ENCODE results near the gene ADNP. TPM values are rescaled to one million over a fixed set of nuclear protein-coding genes. Genes with fewer than 3 reads are reported as not detected.

ADNP gene
- total RNA-seq, 4 donors from 2014 or later = 40.2 to 57.9 (median 47.4) TPM

GRCh38 chr20:50913690-50914375 lies 17.4 kb downstream of the ADNP start:
- Histone ChIP-seq H3K27ac (no peak overlapping the region), H3K4me1 (peaks cover 5 to 93% (median 39%) of the 10 kb centered on the region in 4 donors), H3K36me3 (no peaks in the 10 kb centered on the region), H3K4me3 (no peak overlapping the region), H3K9me3 (no peaks in the 10 kb centered on the region), H3K27me3 (no peaks in the 10 kb centered on the region)
- 51 to 56% methylated on average over 2 of the region's 2 CpGs for WGBS, 2 donors
- TF ChIP-seq, protein P1, sequence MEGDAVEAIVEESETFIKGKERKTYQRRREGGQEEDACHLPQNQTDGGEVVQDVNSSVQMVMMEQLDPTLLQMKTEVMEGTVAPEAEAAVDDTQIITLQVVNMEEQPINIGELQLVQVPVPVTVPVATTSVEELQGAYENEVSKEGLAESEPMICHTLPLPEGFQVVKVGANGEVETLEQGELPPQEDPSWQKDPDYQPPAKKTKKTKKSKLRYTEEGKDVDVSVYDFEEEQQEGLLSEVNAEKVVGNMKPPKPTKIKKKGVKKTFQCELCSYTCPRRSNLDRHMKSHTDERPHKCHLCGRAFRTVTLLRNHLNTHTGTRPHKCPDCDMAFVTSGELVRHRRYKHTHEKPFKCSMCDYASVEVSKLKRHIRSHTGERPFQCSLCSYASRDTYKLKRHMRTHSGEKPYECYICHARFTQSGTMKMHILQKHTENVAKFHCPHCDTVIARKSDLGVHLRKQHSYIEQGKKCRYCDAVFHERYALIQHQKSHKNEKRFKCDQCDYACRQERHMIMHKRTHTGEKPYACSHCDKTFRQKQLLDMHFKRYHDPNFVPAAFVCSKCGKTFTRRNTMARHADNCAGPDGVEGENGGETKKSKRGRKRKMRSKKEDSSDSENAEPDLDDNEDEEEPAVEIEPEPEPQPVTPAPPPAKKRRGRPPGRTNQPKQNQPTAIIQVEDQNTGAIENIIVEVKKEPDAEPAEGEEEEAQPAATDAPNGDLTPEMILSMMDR (IDR thresholded peaks at IDR 0.05) = no peak
- no peak for TF ChIP-seq EP300 (IDR thresholded peaks at IDR 0.05)
- DNase-seq (ENCODE audit: low spot score in 2 of 2) = no peak

DNA sequence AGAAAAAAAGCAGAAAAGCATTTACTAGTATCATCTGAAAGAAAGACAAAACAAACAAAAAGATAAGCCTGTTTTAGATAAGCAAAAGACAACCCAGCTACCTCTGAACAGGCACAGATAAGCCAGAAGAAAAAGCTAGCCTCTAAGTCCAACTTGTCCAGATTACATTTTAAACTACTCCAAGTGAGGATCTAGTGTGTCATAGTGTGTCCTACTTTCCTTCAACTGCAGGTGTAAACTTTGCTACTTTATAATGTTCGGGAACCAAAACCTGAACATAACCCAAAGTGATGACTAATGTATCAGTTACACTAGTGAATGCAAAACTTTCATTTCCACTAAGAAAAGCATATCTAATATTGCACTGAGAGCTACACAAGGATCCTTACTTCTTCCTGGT lies 19.5 kb downstream of the ADNP start:
- DNase-seq (ENCODE audit: low spot score in 2 of 2) = no peak
- WGBS, 2 donors = 72 to 79% methylated on average over 1 of the region's 1 CpG
- Histone ChIP-seq H3K27me3 (no peaks in the 10 kb centered on the region), H3K27ac (no peak overlapping the region), H3K4me3 (no peak overlapping the region), H3K9me3 (no peaks in the 10 kb centered on the region), H3K36me3 (peaks cover 0 to 5% (median 0%) of the 10 kb centered on the region in 3 donors), H3K4me1 (peaks cover 5 to 76% (median 22%) of the 10 kb centered on the region in 4 donors)
- TF ChIP-seq, protein P1 (IDR thresholded peaks at IDR 0.05) = no peak

- Histone ChIP-seq H3K27ac (no peak overlapping the region), H3K36me3 (peaks cover 0 to 5% (median 0%) of the 10 kb centered on the region in 3 donors), H3K4me3 (no peak overlapping the region), H3K9me3 (no peaks in the 10 kb centered on the region), H3K27me3 (no peaks in the 10 kb centered on the region), H3K4me1 (peaks cover 2 to 76% (median 16%) of the 10 kb centered on the region in 4 donors)
- 66 to 67% methylated on average over 3 of the region's 3 CpGs for WGBS, 2 donors
- no peak for TF ChIP-seq POLR2A (IDR thresholded peaks at IDR 0.05)
- no peak for TF ChIP-seq EP300 (IDR thresholded peaks at IDR 0.05)
- TF ChIP-seq, protein P1 (IDR thresholded peaks at IDR 0.05) = no peak
- DNase-seq (ENCODE audit: low spot score in 2 of 2) = no peak
Measured at GRCh38 chr20:50911030-50911429, 20.2 kb downstream of the ADNP start.

DNA sequence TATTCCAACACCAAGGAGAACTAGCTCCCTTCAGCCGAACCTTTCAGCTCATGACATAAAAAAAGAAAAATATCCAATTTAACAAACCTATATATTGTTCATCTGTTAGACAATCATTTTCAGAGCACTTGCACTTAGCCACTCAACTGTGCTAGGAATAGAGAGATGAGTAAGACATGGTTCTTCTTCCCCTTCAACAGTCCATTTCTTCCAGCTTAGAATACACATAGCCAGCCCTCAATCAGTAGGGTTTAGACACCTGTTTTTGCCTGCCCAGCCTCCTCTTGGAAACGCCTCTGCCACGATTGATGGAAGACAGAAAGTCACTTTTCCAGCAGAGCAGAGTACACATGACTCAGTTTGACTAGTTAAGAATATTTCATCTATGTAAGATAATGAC lies 21.8 kb downstream of the ADNP start:
- H3K4me3 ChIP-seq = no peak overlapping the region
- no peaks in the 10 kb centered on the region for H3K9me3 ChIP-seq
- WGBS, 2 donors = 83 to 89% methylated on average over 3 of the region's 3 CpGs
- TF ChIP-seq EP300 (IDR thresholded peaks at IDR 0.05) (no peak), POLR2A (IDR thresholded peaks at IDR 0.05) (no peak)
- TF ChIP-seq, protein P1 (IDR thresholded peaks at IDR 0.05) = no peak
- H3K27ac ChIP-seq = no peak overlapping the region
- H3K36me3 ChIP-seq = peaks cover 0 to 5% (median 0%) of the 10 kb centered on the region in 3 donors
- H3K4me1 ChIP-seq = peaks cover 0 to 75% (median 8%) of the 10 kb centered on the region in 4 donors
- no peak for DNase-seq (ENCODE audit: low spot score in 2 of 2)
- H3K27me3 ChIP-seq = no peaks in the 10 kb centered on the region

DNA sequence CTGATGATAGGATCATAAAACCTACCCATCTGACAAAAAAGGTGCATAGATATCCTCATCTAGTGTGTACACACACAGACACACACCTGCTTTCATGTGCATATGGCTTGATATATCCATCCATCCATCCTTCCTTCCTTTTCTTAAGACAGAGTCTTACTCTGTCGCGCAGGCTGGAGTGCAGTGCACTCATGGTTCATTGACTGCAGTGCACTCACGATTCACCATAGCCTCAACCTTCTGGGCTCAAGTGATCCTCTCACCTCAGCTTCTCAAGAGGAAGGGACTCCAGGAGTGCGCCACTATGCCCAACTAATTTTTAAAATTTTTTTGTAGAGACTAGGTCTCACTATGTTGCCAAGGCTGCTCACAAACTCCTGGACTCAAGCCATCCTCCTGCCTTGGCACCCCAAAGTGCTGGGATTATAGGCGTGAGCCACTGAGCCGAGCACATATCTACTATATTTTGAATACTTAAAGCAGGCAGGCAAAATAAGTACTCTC lies 27.1 kb downstream of the ADNP start:
- 79% methylated on average over 6 of the region's 6 CpGs for WGBS, 2 donors
- Histone ChIP-seq H3K4me1 (peaks cover 0 to 40% (median 4%) of the 10 kb centered on the region in 4 donors), H3K27ac (no peak overlapping the region), H3K9me3 (no peaks in the 10 kb centered on the region), H3K4me3 (no peak overlapping the region), H3K27me3 (no peaks in the 10 kb centered on the region), H3K36me3 (peaks cover 0 to 40% (median 0%) of the 10 kb centered on the region in 3 donors)
- TF ChIP-seq EP300 (IDR thresholded peaks at IDR 0.05) = no peak
- no peak for TF ChIP-seq POLR2A (IDR thresholded peaks at IDR 0.05)
- TF ChIP-seq, protein P1 (IDR thresholded peaks at IDR 0.05) = no peak
- no peak for DNase-seq (ENCODE audit: low spot score in 2 of 2)
